Measurements from ENCODE around the gene KIFBP.
A peak's percentile ranks its signal among the peaks of the same experiment; 100 is the strongest.
"Not testable (repeated sequence)": the region's sequence is repeated elsewhere in the genome, so short reads cannot be mapped to it uniquely, and the experiment has no call there.

KIFBP gene

DNA sequence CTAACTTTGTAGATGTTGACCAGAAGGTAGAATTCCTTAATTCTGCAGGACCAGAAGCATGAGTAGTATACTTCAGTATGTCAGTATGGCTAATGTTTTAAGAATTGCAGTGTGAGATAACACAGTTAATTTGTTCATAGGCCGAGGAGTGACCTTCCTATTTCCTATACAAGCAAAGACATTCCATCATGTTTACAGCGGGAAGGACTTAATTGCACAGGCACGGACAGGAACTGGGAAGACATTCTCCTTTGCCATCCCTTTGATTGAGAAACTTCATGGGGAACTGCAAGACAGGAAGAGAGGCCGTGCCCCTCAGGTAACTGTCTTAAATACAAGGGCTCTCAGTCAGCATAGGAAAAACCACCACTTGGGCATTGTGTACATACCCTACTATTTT, 25.5 kb upstream of the KIFBP start:
- TF ChIP-seq POLR2A (IDR thresholded peaks at IDR 0.05; ENCODE audit: extremely low read depth, insufficient read length) = no peak
- no peak for TF ChIP-seq MYC (IDR thresholded peaks at IDR 0.05; ENCODE audit: low read depth, low read length)
- TF ChIP-seq, protein P1, sequence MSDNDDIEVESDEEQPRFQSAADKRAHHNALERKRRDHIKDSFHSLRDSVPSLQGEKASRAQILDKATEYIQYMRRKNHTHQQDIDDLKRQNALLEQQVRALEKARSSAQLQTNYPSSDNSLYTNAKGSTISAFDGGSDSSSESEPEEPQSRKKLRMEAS (IDR thresholded peaks at IDR 0.05; ENCODE audit: low read depth, low read length) = no peak
- TF ChIP-seq CTCF (IDR thresholded peaks at IDR 0.05; ENCODE audit: low read depth, low read length) = no peak
- DNase-seq (ENCODE audit: low read depth) = no peak

DNA sequence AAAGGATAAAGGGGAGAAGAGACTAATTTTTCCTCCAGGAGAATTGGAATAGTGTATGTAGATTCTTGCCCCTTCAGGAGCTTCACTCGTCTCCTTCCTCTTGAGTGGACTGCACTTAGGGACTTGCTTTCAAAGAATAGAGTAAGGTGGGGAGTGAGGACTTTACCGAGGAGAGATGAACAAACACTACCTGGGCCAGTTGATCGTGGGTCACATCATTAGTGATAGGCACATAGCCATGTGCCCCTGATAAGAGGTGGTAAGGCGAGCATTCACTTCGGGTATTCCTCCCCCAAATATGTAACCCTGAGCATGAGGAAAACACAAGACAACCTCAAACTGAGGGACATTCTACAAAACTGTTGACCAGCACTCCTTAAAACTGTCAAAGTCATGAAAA, 14.6 kb upstream of the KIFBP start:
- TF ChIP-seq MYC (IDR thresholded peaks at IDR 0.05; ENCODE audit: low read depth, low read length) = no peak
- TF ChIP-seq, protein P1 (IDR thresholded peaks at IDR 0.05; ENCODE audit: low read depth, low read length) = no peak
- TF ChIP-seq POLR2A (IDR thresholded peaks at IDR 0.05; ENCODE audit: extremely low read depth, insufficient read length) = no peak
- no peak for TF ChIP-seq CTCF (IDR thresholded peaks at IDR 0.05; ENCODE audit: low read depth, low read length)
- no peak for DNase-seq (ENCODE audit: low read depth)
- no peak overlapping the region for H3K4me3 ChIP-seq (ENCODE audit: low read depth, low read length)

More for the DNA sequence above, 25.5 kb upstream of the KIFBP start:
- H3K4me3 ChIP-seq (ENCODE audit: low read depth, low read length) = no peak overlapping the region

GRCh38 chr10:68975936-68976473, 12.6 kb upstream of the KIFBP start:
- DNase-seq (ENCODE audit: low read depth); H3K4me3 ChIP-seq (ENCODE audit: low read depth, low read length): not testable (repeated sequence)

GRCh38 chr10:68979738-68980137, 8.9 kb upstream of the KIFBP start:
- not testable (repeated sequence) for DNase-seq (ENCODE audit: low read depth); H3K4me3 ChIP-seq (ENCODE audit: low read depth, low read length)

- peak; percentile 34 for DNase-seq (ENCODE audit: low read depth)
- TF ChIP-seq, protein P1 (IDR thresholded peaks at IDR 0.05; ENCODE audit: low read depth, low read length) = no peak
- TF ChIP-seq CTCF (IDR thresholded peaks at IDR 0.05; ENCODE audit: low read depth, low read length) = peak; percentile 27
- no peak for TF ChIP-seq POLR2A (IDR thresholded peaks at IDR 0.05; ENCODE audit: extremely low read depth, insufficient read length)
- TF ChIP-seq MYC (IDR thresholded peaks at IDR 0.05; ENCODE audit: low read depth, low read length) = no peak
- H3K4me3 ChIP-seq (ENCODE audit: low read depth, low read length) = no peak overlapping the region
These were observed 7.5 kb upstream of the KIFBP start for GRCh38 chr10:68981074-68981473.

DNA sequence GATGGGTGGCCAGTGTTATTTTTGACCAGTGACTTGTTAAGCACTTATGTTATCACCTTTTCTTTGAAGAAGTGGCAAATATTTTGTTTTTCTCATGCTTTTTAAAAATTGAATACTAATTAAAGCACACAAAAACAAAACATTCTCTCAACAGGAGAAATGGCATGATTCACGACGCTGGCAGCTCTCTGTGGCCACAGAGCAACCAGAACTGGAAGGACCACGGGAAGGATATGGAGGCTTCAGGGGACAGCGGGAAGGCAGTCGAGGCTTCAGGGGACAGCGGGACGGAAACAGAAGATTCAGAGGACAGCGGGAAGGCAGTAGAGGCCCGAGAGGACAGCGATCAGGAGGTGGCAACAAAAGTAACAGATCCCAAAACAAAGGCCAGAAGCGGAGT, 6.2 kb upstream of the KIFBP start:
- DNase-seq (ENCODE audit: low read depth) = no peak
- TF ChIP-seq POLR2A (IDR thresholded peaks at IDR 0.05; ENCODE audit: extremely low read depth, insufficient read length) (no peak), MYC (IDR thresholded peaks at IDR 0.05; ENCODE audit: low read depth, low read length) (no peak), CTCF (IDR thresholded peaks at IDR 0.05; ENCODE audit: low read depth, low read length) (no peak)
- TF ChIP-seq, protein P1 (IDR thresholded peaks at IDR 0.05; ENCODE audit: low read depth, low read length) = no peak
- no peak overlapping the region for H3K4me3 ChIP-seq (ENCODE audit: low read depth, low read length)

DNA sequence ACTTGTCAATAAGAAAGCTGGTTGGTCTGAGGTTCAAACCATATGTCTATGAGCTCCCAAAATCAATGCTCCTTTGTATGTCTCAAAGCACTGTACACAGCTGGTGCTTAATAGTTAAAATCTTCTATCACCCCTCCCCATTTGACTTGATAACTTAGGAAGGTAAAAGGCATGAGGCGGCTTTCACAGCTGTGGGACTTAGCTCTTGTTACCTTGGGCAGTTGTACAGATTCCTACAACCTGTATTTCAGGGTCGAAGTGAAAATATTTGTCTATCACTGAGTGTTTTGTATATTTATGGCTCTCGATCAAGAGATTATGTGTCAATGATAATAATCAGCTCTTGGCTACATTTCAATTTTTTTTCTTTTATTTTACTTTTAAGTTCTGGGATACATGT, 992 bp upstream of the KIFBP start:
- no peak for DNase-seq (ENCODE audit: low read depth)
- no peak overlapping the region for H3K4me3 ChIP-seq (ENCODE audit: low read depth, low read length)
- TF ChIP-seq CTCF (IDR thresholded peaks at IDR 0.05; ENCODE audit: low read depth, low read length) (no peak), MYC (IDR thresholded peaks at IDR 0.05; ENCODE audit: low read depth, low read length) (no peak), POLR2A (IDR thresholded peaks at IDR 0.05; ENCODE audit: extremely low read depth, insufficient read length) (no peak)
- TF ChIP-seq, protein P1 (IDR thresholded peaks at IDR 0.05; ENCODE audit: low read depth, low read length) = no peak

Data from NB4 (cell line).